ENCODE data around the gene FAM78A.

GRCh38 chr9:131292937-131293336 lies 16.6 kb upstream of the FAM78A start:
- TF ChIP-seq POLR2AphosphoS5 (IDR thresholded peaks at IDR 0.05; ENCODE audit: low read depth, low read length) (no peak), REST (IDR thresholded peaks at IDR 0.05; ENCODE audit: insufficient read depth in 1 of 2, low read depth in 2 of 2, low read length in 2 of 2) (no peak)

All from PFSK-1 (cell line).